PC-9 (cell line): ENCODE measurements around the gene BRIP1.

Experiments used
- CTCF ChIP-seq: fragments of 200-600 bp; sonication (generic); conservative IDR thresholded peaks from 2 replicates; pipeline ENCODE4 v1.6.1; 2017; ENCODE audit warnings: mixed run types, antibody characterized with exemption, mild to moderate bottlenecking, moderate library complexity
- EZH2 ChIP-seq: fragments of 200-600 bp; sonication (generic); IDR thresholded peaks from 2 replicates; pipeline ENCODE4 v1.8.0; 2017; ENCODE audit warnings: antibody characterized with exemption, low read depth

DNA sequence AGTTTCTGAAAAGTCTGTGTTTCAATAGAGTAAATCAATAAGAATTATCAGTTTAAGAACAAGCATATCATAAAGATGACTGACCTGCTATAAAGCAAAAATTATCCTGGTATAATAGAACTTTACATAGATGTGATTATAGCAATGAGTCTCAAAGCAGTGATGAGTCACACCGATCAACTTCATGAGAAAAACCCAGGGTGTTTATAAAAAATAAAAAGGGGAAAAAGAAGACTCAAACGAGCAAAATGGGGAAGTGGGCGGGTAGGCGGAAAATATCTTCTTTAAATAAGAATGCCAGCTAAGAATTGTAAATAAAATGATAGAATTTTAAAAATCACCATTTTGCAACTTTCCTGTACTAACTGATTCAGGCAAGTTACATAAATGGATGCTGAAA lies 46.8 kb downstream of the BRIP1 start:
- TF ChIP-seq CTCF (no peak), EZH2 (no peak)
